GM18519 (cell line): ENCODE data around the gene AAMDC.
"Not testable (repeated sequence)": the region's sequence is repeated elsewhere in the genome, so short reads cannot be mapped to it uniquely, and the experiment has no call there.

Source experiments
- ATAC-seq: cut with Tn5 transposase; IDR thresholded peaks from one replicate; pipeline ENCODE4 v1.9.1; 2021; ENCODE audit warnings: mild to moderate bottlenecking, moderate library complexity; ENCODE audit not compliant: unreplicated experiment, low FRiP score

AAMDC gene

DNA sequence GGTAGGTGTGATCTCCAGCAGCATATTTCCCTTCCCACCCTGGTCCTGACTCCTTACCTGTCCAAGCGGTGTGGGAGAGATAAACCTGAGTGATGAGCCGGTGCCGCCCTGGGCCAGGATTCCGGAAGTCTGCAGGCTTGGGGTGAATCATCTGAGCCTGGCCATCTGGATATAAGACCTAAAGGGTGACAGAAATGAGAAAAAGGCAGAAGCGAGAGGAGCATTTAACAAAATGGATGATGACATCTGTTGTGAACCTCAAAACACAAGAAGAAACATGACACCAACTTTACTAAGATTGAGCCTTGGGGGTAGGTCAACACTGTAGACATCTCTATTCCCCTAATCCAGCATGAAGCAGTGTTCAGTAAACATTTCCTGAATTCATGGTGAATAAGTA, 62.8 kb downstream of the AAMDC start:
- ATAC-seq = no peak

GRCh38 chr11:77884186-77884828, 63.4 kb downstream of the AAMDC start:
- no peak for ATAC-seq

GRCh38 chr11:77884829-77885190, 63.9 kb downstream of the AAMDC start:
- ATAC-seq = no peak

GRCh38 chr11:77886401-77886800, 65.5 kb downstream of the AAMDC start:
- no peak for ATAC-seq

GRCh38 chr11:77889045-77889444, 68.1 kb downstream of the AAMDC start:
- not testable (repeated sequence) for ATAC-seq

DNA sequence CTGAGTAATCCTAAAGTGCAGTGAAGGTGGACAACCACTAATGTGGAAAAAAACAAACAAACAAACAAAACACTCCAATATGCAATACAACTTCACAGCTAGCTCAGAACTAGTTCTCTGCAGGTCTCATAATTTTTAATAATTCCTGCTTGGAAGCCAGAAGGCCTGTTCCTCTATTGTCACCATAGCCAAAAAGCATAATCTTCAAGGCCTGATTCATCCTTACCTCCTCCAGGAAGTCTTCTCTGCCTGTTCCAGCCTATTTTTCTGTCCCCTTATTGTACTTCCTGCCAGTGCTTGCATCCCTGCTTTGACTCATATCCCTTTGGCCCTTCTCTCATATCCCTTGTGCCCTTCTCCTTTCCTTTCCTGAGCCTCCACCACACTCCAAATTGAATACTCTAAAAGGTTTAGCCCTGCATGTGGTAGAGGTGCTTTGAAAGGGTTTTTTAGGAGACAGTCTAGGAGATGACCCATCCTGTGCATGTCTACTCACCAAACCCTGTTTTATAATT, 69.2 kb downstream of the AAMDC start:
- ATAC-seq = not testable (repeated sequence)

GRCh38 chr11:77890619-77891056, 69.7 kb downstream of the AAMDC start:
- not testable (repeated sequence) for ATAC-seq

DNA sequence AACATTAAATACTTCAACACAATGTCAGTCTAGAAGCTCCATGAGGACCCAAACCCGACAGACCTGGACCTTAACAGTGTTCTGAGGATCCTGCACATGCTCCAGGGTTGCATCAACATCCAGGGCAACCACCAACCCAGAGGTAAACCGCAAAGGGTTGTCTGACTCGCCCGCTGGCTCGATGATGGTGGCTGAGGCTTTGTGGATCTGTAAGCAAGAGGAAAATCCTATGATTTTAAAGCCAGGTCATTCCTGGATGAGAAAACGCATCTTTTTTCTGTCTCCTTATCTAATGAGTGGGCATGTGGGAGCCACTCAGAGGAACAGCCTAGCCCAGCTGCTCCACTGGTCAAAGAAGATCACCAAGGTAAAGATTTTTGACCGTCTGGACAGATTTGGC, 70.3 kb downstream of the AAMDC start:
- not testable (repeated sequence) for ATAC-seq

- not testable (repeated sequence) for ATAC-seq
These were observed 70.8 kb downstream of the AAMDC start for GRCh38 chr11:77891703-77892102.

DNA sequence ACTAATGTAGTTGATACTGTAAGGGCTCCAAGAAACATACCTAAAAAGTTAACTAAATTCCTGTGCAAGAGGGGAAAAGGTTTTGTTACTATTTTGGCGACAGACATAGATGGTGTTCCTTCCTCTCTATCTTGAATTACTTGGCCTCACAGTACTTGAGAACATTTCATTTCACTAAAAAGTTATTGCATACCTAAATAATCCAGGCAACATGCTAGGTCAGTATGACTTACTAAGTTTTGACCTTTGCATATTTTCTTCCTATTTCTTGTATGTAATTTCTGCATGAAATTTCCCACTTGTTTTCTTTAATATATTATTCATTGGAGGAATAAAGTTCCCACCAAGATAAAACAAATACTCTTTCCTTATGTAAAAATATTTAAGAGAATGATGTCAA, 74.0 kb downstream of the AAMDC start:
- ATAC-seq = not testable (repeated sequence)

DNA sequence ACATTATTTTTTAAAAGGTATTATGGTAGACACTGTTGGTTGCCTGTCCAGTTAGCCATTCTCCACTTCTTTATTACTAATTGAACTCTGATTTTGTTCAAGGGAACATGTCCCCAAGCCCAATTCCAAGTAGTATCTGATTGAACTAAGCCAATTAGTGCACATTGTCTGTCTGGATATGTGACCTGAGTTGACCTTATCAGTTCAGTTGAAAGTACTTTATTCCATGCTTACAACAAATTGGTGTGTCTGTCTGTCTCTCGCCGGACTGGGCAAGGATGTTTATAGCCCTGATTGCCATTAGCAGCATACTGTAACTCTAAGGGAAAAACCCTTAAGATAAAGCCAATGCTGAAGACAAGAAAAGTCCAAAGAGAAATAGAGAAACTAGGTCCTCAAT, 87.9 kb downstream of the AAMDC start:
- no peak for ATAC-seq

DNA sequence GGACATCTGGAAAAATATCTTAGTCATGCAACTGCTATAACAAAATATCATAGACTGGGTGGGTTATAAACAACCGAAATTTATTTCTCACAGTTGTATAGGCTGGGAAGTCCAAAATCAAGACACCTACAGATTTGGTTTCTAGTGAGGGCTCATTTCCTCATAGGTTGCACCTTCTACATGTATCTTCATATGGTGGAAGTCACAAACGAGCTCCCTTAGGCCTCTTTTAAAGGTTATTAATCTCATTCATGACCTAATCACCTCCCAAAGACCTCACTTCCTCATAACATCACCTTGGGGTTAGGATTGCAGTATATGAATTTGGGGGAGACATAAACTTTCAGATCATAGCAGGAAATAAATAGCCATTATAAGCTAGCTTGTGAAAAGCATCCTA, 88.3 kb downstream of the AAMDC start:
- ATAC-seq = no peak

DNA sequence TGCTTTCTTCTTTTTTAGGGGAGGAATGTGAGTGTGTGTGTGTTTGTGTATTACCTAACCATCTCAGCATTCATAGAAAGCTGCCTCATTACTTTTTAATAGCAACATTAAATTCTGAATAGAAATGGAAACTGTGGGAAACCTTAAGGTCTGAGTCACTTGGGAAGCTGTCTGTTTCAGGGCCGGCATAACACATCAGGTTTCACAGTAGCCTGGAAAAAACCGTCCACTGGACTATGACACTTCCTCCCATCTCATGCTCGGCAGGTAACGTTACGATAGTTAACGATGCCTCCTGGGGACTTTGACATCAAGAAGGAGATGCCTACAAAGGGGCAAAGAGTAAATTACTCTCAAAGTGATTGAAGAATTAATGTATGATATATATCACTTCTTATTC, 89.9 kb downstream of the AAMDC start:
- ATAC-seq = not testable (repeated sequence)

GRCh38 chr11:77913608-77914306, 92.8 kb downstream of the AAMDC start:
- not testable (repeated sequence) for ATAC-seq

- ATAC-seq = not testable (repeated sequence)
These were observed 93.4 kb downstream of the AAMDC start for GRCh38 chr11:77914307-77914791.

GRCh38 chr11:77917713-77918112, 96.8 kb downstream of the AAMDC start:
- not testable (repeated sequence) for ATAC-seq
